Measurements from ENCODE around the gene SNX14. TPM values are rescaled to one million over a fixed set of nuclear protein-coding genes. Genes with fewer than 3 reads are reported as not detected.

The SNX14 gene
- total RNA-seq, 1 donor from 2014 or later: 64.8 TPM

GRCh38 chr6:85579581-85579980, 14.1 kb downstream of the SNX14 start:
- Histone ChIP-seq H3K27me3 (no peaks in the 10 kb centered on the region), H3K4me3 (no peak overlapping the region), H3K4me1 (peaks cover 31% of the 10 kb centered on the region), H3K27ac (no peak overlapping the region), H3K36me3 (no peaks in the 10 kb centered on the region), H3K9me3 (no peaks in the 10 kb centered on the region)
- TF ChIP-seq POLR2A (IDR thresholded peaks at IDR 0.05) (no peak), CTCF (IDR thresholded peaks at IDR 0.05) (no peak), POLR2AphosphoS5 (IDR thresholded peaks at IDR 0.05; ENCODE audit: insufficient read depth in 1 of 2, low read depth in 1 of 2) (no peak)
- no peak for DNase-seq (ENCODE audit: extremely low spot score in 2 of 2)
- intact Hi-C loops (cut with DNase I): no loop called here

- H3K36me3 ChIP-seq: no peaks in the 10 kb centered on the region
- H3K4me3 ChIP-seq: no peak overlapping the region
- no peak for DNase-seq (ENCODE audit: extremely low spot score in 2 of 2)
- no peak for TF ChIP-seq POLR2AphosphoS5 (IDR thresholded peaks at IDR 0.05; ENCODE audit: insufficient read depth in 1 of 2, low read depth in 1 of 2)
- TF ChIP-seq CTCF (IDR thresholded peaks at IDR 0.05): no peak
- no peak for TF ChIP-seq POLR2A (IDR thresholded peaks at IDR 0.05)
- H3K27me3 ChIP-seq: no peaks in the 10 kb centered on the region
- intact Hi-C loops (cut with DNase I): no loop called here
- H3K9me3 ChIP-seq: no peaks in the 10 kb centered on the region
- peaks cover 31% of the 10 kb centered on the region for H3K4me1 ChIP-seq
- no peak overlapping the region for H3K27ac ChIP-seq
Measured at GRCh38 chr6:85576476-85576875, 17.2 kb downstream of the SNX14 start.

- peaks cover 31% of the 10 kb centered on the region for H3K4me1 ChIP-seq
- no peaks in the 10 kb centered on the region for H3K27me3 ChIP-seq
- TF ChIP-seq POLR2AphosphoS5 (IDR thresholded peaks at IDR 0.05; ENCODE audit: insufficient read depth in 1 of 2, low read depth in 1 of 2) (no peak), CTCF (IDR thresholded peaks at IDR 0.05) (no peak), POLR2A (IDR thresholded peaks at IDR 0.05) (no peak)
- H3K9me3 ChIP-seq: no peaks in the 10 kb centered on the region
- H3K4me3 ChIP-seq: no peak overlapping the region
- intact Hi-C loops (cut with DNase I): no loop called here
- H3K36me3 ChIP-seq: peaks cover 0 to 8% of the 10 kb centered on the region in 2 donors
- H3K27ac ChIP-seq: no peak overlapping the region
- no peak for DNase-seq (ENCODE audit: extremely low spot score in 2 of 2)
Measured at GRCh38 chr6:85574932-85575598, 18.6 kb downstream of the SNX14 start.

GRCh38 chr6:85569323-85569722, 24.3 kb downstream of the SNX14 start:
- TF ChIP-seq POLR2A (IDR thresholded peaks at IDR 0.05) (no peak), POLR2AphosphoS5 (IDR thresholded peaks at IDR 0.05; ENCODE audit: insufficient read depth in 1 of 2, low read depth in 1 of 2) (no peak), CTCF (IDR thresholded peaks at IDR 0.05) (no peak)
- no peak overlapping the region for H3K4me3 ChIP-seq
- H3K27ac ChIP-seq: no peak overlapping the region
- intact Hi-C loops (cut with DNase I): no loop called here
- peaks cover 0 to 8% of the 10 kb centered on the region in 2 donors for H3K36me3 ChIP-seq
- no peaks in the 10 kb centered on the region for H3K9me3 ChIP-seq
- no peaks in the 10 kb centered on the region for H3K27me3 ChIP-seq
- DNase-seq (ENCODE audit: extremely low spot score in 2 of 2): no peak
- no peaks in the 10 kb centered on the region for H3K4me1 ChIP-seq

GRCh38 chr6:85568411-85568810, 25.2 kb downstream of the SNX14 start:
- Histone ChIP-seq H3K4me1 (no peaks in the 10 kb centered on the region), H3K27me3 (no peaks in the 10 kb centered on the region), H3K27ac (no peak overlapping the region), H3K36me3 (peaks cover 0 to 13% of the 10 kb centered on the region in 2 donors), H3K4me3 (no peak overlapping the region), H3K9me3 (no peaks in the 10 kb centered on the region)
- intact Hi-C loops (cut with DNase I): no loop called here
- DNase-seq (ENCODE audit: extremely low spot score in 2 of 2): no peak
- no peak for TF ChIP-seq POLR2A (IDR thresholded peaks at IDR 0.05)
- no peak for TF ChIP-seq CTCF (IDR thresholded peaks at IDR 0.05)
- TF ChIP-seq POLR2AphosphoS5 (IDR thresholded peaks at IDR 0.05; ENCODE audit: insufficient read depth in 1 of 2, low read depth in 1 of 2): no peak
